Mesothelial cell of epicardium (in vitro differentiated cells): Measurements from ENCODE around the gene PPP1R7. TPM values are rescaled to one million over a fixed set of nuclear protein-coding genes. Genes with fewer than 3 reads are reported as not detected.

ENCODE experiments used
- DNase-seq, 2 experiments: peaks; one replicate each; pipeline ENCODE4 v3.0.0; 2021; ENCODE audit warnings: low spot score in 2 of 2; ENCODE audit not compliant: unreplicated experiment in 2 of 2
- H3K27ac Mint-ChIP-seq: 2 replicates; pipeline ENCODE4 v1.8.0; 2021; ENCODE audit warnings: mixed read lengths
- H3K27me3 Mint-ChIP-seq: 2 replicates; pipeline ENCODE4 v1.8.0; 2021; ENCODE audit warnings: low read depth, mixed read lengths
- H3K36me3 Mint-ChIP-seq: 2 replicates; pipeline ENCODE4 v1.8.0; 2021; ENCODE audit warnings: mixed read lengths
- H3K4me1 Mint-ChIP-seq: 2 replicates; pipeline ENCODE4 v1.8.0; 2021; ENCODE audit warnings: mixed read lengths
- H3K4me3 Mint-ChIP-seq: 2 replicates; pipeline ENCODE4 v1.8.0; 2021; ENCODE audit warnings: mild to moderate bottlenecking, moderate library complexity, mixed read lengths
- H3K9me3 Mint-ChIP-seq: 2 replicates; pipeline ENCODE4 v1.8.0; 2021; ENCODE audit warnings: mixed read lengths
- total RNA-seq: library from RNA; stranded (reverse); gene quantifications from 3 replicates; pipeline ENCODE4 v1.2.1, GENCODE V29; 2021
- TF ChIP-seq, protein P1 (sequence below): fragments of 200-600 bp; sonication (generic); IDR thresholded peaks from one replicate; pipeline ENCODE4 v1.5.0; 2021; ENCODE audit warnings: antibody characterized with exemption; ENCODE audit not compliant: unreplicated experiment

PPP1R7 gene
- total RNA-seq, 1 donor from 2014 or later = 37.3 TPM

DNA sequence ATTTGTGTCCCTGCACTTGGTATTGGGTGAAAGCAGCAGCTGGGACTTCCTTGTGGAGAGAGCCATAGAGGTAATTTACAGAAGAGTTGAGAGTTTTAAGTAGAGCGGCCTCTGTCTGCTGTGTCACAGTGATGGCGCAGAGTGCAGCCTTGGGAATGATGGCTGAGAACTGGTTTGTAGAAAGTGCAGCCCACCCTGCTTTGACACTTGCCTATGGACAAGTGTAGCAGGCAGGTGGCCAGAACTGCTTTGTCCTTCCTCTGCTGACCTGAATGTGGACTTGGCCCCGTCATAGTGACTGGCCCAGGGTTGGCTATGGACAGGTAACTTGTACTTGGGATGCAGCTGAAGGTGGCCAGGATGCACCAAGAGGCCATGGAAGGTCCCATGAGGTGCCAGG, 31.9 kb downstream of the PPP1R7 start:
- Mint-ChIP-seq H3K9me3 (no peaks in the 10 kb centered on the region), H3K4me1 (peaks cover 5% of the 10 kb centered on the region), H3K4me3 (no peak overlapping the region), H3K27ac (no peak overlapping the region), H3K36me3 (peaks cover 16% of the 10 kb centered on the region), H3K27me3 (no peaks in the 10 kb centered on the region)
- TF ChIP-seq, protein P1, sequence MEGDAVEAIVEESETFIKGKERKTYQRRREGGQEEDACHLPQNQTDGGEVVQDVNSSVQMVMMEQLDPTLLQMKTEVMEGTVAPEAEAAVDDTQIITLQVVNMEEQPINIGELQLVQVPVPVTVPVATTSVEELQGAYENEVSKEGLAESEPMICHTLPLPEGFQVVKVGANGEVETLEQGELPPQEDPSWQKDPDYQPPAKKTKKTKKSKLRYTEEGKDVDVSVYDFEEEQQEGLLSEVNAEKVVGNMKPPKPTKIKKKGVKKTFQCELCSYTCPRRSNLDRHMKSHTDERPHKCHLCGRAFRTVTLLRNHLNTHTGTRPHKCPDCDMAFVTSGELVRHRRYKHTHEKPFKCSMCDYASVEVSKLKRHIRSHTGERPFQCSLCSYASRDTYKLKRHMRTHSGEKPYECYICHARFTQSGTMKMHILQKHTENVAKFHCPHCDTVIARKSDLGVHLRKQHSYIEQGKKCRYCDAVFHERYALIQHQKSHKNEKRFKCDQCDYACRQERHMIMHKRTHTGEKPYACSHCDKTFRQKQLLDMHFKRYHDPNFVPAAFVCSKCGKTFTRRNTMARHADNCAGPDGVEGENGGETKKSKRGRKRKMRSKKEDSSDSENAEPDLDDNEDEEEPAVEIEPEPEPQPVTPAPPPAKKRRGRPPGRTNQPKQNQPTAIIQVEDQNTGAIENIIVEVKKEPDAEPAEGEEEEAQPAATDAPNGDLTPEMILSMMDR = no peak
- DNase-seq = no peak

DNA sequence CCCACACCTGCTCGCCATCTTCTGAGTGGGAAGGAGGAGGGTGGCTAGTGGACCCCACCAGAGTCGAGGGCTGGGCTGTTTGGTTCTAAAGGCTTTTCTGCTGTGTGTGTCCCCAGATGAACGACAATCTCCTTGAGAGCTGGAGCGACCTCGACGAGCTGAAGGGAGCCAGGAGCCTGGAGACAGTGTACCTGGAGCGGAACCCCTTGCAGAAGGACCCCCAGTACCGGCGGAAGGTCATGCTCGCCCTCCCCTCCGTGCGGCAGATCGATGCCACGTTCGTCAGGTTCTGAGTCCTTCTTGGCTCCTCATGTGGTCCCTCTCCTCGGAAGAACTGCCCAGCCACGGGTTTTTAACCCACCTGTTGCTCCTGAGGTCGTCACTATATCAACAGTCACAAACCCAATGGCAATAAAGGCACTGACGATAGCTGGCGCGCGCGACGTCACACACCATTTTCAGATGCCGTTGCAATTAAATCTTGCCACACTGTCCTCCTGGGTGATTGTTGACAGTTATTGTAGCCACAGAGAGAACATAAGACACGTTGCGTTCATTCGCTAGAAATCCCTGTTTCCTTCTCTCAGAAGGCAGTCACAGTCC, 32.4 kb downstream of the PPP1R7 start:
- Mint-ChIP-seq H3K27ac (no peak overlapping the region), H3K9me3 (no peaks in the 10 kb centered on the region), H3K4me3 (no peak overlapping the region), H3K4me1 (peaks cover 8% of the 10 kb centered on the region), H3K27me3 (no peaks in the 10 kb centered on the region), H3K36me3 (peaks cover 16% of the 10 kb centered on the region)
- no peak for DNase-seq
- TF ChIP-seq, protein P1 = no peak

DNA sequence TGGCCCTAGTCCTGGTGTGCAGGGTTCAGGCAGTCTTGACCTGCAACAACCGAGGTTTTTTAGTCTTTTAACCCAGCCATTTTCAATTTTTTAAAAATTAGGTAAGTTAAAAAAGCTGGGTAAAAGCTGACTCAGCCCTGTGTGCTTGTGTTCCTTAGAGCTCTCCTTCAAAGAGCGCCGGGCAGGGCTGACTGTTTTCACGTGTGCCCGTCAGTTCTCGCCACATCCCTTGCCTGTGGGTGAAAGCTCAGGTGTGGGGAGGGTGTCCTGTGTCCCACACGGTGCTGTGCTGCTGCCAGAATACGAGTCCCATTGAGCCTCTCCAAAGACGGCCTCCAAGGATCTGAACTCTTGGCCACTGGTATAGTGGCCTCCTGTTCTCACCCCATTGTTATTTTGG, 33.0 kb downstream of the PPP1R7 start:
- no peak for DNase-seq
- TF ChIP-seq, protein P1 = no peak
- peaks cover 14% of the 10 kb centered on the region for H3K36me3 Mint-ChIP-seq
- peaks cover 11% of the 10 kb centered on the region for H3K4me1 Mint-ChIP-seq
- H3K9me3 Mint-ChIP-seq = no peaks in the 10 kb centered on the region
- no peak overlapping the region for H3K27ac Mint-ChIP-seq
- H3K4me3 Mint-ChIP-seq = no peak overlapping the region
- H3K27me3 Mint-ChIP-seq = no peaks in the 10 kb centered on the region

DNA sequence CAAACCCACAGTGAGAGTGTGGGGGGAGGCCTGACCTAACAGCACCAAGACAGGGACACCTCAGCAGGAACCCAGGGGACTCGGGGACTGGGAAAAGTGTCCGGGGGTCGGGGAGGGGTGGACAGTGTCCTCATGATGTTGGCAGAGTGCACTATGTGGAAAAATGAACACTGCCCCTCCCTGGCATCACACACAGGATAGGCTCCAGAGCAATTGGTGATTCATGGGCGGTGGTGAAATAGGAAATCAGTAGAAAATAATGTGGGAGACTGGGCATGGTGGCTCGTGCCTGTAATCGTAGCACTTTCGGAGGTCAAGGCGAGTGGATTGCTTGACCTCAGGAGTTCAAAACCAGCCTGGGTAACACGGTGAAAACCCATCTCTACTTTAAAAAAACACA, 34.6 kb downstream of the PPP1R7 start:
- H3K4me3 Mint-ChIP-seq = no peak overlapping the region
- no peaks in the 10 kb centered on the region for H3K9me3 Mint-ChIP-seq
- H3K27ac Mint-ChIP-seq = no peak overlapping the region
- H3K27me3 Mint-ChIP-seq = no peaks in the 10 kb centered on the region
- TF ChIP-seq, protein P1 = no peak
- DNase-seq = no peak
- peaks cover under 1% of the 10 kb centered on the region for H3K36me3 Mint-ChIP-seq
- peaks cover 11% of the 10 kb centered on the region for H3K4me1 Mint-ChIP-seq

DNA sequence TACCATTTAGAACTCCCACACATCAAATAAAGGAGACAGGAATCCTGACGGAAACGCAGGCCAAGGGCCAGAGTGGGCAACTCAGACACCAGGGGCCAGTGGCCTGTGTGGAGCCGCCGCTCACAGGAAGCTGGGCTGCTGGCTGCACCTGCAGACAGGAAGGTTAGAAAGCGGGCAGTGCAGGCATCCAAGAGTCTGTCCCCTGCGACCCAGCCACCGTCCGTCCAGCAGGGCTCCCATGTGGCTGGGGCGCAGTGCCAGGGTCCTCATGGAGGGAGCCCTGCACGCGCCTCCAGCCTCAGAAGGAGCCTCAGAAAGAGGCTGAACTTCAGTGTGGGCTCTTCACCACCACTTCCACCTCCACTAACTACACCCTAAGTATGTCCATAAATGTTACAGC, 35.7 kb downstream of the PPP1R7 start:
- no peaks in the 10 kb centered on the region for H3K9me3 Mint-ChIP-seq
- no peaks in the 10 kb centered on the region for H3K36me3 Mint-ChIP-seq
- peaks cover 11% of the 10 kb centered on the region for H3K4me1 Mint-ChIP-seq
- H3K27me3 Mint-ChIP-seq = no peaks in the 10 kb centered on the region
- no peak for DNase-seq
- H3K27ac Mint-ChIP-seq = no peak overlapping the region
- H3K4me3 Mint-ChIP-seq = no peak overlapping the region
- TF ChIP-seq, protein P1 = no peak
